Activated T-cell treated with anti-CD3 and anti-CD28 coated beads, Interleukin-2, amount 50 U/mL, for 24 hours (primary cell): ENCODE data around the gene ASB7.

ENCODE experiments used
- DNase-seq: peaks from one replicate; pipeline ENCODE4 v3.0.0-alpha.2; 2020
- H3K27ac Mint-ChIP-seq: 2 replicates; pipeline ENCODE4 v1.8.0; 2020; ENCODE audit warnings: mild to moderate bottlenecking, mixed read lengths
- H3K27me3 Mint-ChIP-seq: 2 replicates; pipeline ENCODE4 v1.8.0; 2020; ENCODE audit warnings: mixed read lengths
- H3K36me3 Mint-ChIP-seq: 2 replicates; pipeline ENCODE4 v1.8.0; 2020; ENCODE audit warnings: low read depth, mixed read lengths
- H3K4me1 Mint-ChIP-seq: 2 replicates; pipeline ENCODE4 v1.8.0; 2020; ENCODE audit warnings: low read depth, mixed read lengths
- H3K4me3 Mint-ChIP-seq: 2 replicates; pipeline ENCODE4 v1.8.0; 2020; ENCODE audit warnings: mild to moderate bottlenecking, moderate library complexity, mixed read lengths
- H3K9me3 Mint-ChIP-seq: 2 replicates; pipeline ENCODE4 v1.8.0; 2020; ENCODE audit warnings: mixed read lengths

Gene ASB7

DNA sequence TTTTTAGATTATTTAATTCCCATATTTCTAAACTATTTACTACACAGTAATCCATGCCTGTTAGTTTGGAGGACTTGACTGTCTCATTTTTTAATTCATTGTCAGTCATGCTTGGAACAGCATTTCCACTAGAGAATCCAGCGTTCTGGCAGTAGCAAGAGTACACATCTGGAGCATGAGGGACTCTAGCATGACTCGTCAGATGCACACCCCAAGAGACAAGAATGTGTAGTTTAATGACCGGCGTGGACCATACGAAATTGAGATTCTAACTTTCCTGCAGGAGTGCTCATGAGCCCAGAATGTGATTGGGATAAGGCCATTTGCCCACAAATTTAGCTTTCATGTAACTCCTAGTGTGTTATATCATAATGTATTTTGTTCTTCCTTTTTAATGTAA lies 48.9 kb downstream of the ASB7 start:
- Mint-ChIP-seq H3K27ac (no peak overlapping the region), H3K4me3 (no peak overlapping the region), H3K4me1 (no peaks in the 10 kb centered on the region), H3K27me3 (no peaks in the 10 kb centered on the region), H3K9me3 (no peaks in the 10 kb centered on the region), H3K36me3 (peaks cover 31% of the 10 kb centered on the region)
- no peak for DNase-seq

DNA sequence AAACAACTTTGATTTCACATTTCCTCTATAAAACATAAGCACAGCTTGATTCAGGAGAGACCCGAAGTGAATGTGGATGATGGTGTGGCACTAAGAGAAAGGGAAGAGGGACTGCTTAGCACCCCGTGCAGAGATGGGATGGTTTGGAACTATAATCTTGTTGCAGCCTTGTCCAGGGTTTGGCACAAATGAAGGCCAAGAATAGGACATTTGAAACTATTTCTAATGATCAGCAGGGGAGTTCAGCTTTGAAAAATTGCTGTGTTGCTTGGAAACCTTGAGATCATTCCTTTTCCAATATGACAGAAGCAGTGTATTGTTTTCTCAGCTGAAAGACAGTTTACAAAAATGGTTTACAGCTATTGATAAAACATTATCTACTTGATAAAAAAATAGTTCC lies 49.7 kb downstream of the ASB7 start:
- Mint-ChIP-seq H3K27ac (no peak overlapping the region), H3K4me3 (no peak overlapping the region), H3K27me3 (no peaks in the 10 kb centered on the region), H3K9me3 (no peaks in the 10 kb centered on the region), H3K4me1 (no peaks in the 10 kb centered on the region), H3K36me3 (peaks cover 31% of the 10 kb centered on the region)
- no peak for DNase-seq

- Mint-ChIP-seq H3K4me3 (no peak overlapping the region), H3K27ac (no peak overlapping the region), H3K27me3 (no peaks in the 10 kb centered on the region), H3K36me3 (peaks cover 26% of the 10 kb centered on the region), H3K4me1 (no peaks in the 10 kb centered on the region), H3K9me3 (no peaks in the 10 kb centered on the region)
- no peak for DNase-seq
These were observed 51.2 kb downstream of the ASB7 start for GRCh38 chr15:100653608-100654007.

DNA sequence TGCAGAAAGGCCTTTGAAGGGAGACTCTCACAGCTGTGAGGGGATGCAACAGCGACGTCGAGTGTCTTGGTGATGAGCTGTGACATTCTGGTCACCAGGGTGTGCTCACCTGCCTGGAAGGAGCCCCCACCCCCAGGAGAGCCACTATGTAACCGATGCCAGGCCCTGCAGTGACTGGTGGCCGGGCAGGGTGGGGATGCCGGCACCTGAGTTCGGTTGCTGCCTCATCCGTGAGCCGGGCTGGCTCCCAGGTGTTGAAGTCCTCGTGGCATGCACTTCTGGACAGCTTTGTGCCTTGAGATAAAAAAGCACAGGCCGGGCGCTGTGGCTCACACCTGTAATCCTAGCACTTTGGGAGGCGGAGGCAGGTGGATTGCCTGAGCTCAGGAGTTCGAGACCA lies 56.5 kb downstream of the ASB7 start:
- no peaks in the 10 kb centered on the region for H3K36me3 Mint-ChIP-seq
- H3K4me1 Mint-ChIP-seq: no peaks in the 10 kb centered on the region
- H3K9me3 Mint-ChIP-seq: no peaks in the 10 kb centered on the region
- DNase-seq: no peak
- peaks cover 4% of the 10 kb centered on the region for H3K27me3 Mint-ChIP-seq
- no peak overlapping the region for H3K4me3 Mint-ChIP-seq
- H3K27ac Mint-ChIP-seq: no peak overlapping the region

- no peak overlapping the region for H3K27ac Mint-ChIP-seq
- no peak overlapping the region for H3K4me3 Mint-ChIP-seq
- no peak for DNase-seq
- H3K27me3 Mint-ChIP-seq: peaks cover 10% of the 10 kb centered on the region
- no peaks in the 10 kb centered on the region for H3K4me1 Mint-ChIP-seq
- no peaks in the 10 kb centered on the region for H3K9me3 Mint-ChIP-seq
- H3K36me3 Mint-ChIP-seq: no peaks in the 10 kb centered on the region
These were observed 58.8 kb downstream of the ASB7 start for GRCh38 chr15:100661156-100661555.

DNA sequence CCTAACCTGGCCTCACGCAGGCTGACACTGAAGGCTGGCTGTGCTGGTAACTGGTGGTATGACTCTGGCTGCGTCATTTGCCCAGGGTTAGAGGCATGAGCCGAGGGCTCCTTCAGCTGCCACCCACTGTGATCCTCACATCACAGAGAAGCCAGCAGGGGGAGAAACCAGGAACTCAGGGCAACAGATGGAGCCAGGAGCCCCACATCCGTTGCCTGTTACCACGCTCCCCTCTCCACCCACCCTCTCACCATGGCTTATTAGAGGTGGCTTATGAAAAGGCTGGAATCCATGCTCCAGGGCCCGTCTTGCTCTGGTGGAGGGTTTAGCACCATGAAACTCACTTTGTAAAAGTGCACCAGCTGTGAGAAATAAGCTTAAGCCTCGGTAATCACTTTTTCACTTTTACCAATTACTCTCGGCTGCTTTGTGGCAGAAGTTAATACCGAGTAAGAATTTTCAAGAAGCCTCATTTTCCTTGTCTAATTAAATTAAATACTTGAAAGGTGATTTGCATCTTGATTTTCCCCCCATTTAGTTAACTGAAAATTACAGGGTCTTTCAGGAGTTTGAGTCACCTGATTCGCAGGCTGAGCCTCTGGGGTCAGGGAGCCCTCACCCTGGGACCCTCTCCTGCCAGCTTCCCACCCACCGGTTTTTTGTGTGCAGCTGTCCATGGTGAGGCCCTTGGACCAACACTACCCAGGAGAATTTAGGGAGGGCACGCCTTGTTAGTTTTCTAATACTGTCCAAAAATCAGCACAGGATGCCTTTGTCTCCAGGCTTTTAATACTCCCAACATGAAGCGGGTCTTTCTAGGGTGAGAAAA lies 60.9 kb downstream of the ASB7 start:
- no peaks in the 10 kb centered on the region for H3K9me3 Mint-ChIP-seq
- H3K27me3 Mint-ChIP-seq: peaks cover 10% of the 10 kb centered on the region

GRCh38 chr15:100663915-100664281 lies 61.5 kb downstream of the ASB7 start:
- no peak for DNase-seq
- H3K4me1 Mint-ChIP-seq: no peaks in the 10 kb centered on the region
- H3K27ac Mint-ChIP-seq: no peak overlapping the region
- no peak overlapping the region for H3K4me3 Mint-ChIP-seq
- peaks cover 10% of the 10 kb centered on the region for H3K27me3 Mint-ChIP-seq
- H3K9me3 Mint-ChIP-seq: no peaks in the 10 kb centered on the region
- H3K36me3 Mint-ChIP-seq: no peaks in the 10 kb centered on the region

More for the DNA sequence above, 60.9 kb downstream of the ASB7 start:
- Mint-ChIP-seq H3K36me3 (no peaks in the 10 kb centered on the region), H3K27ac (no peak overlapping the region), H3K4me1 (no peaks in the 10 kb centered on the region), H3K4me3 (no peak overlapping the region)
- DNase-seq: no peak

- no peaks in the 10 kb centered on the region for H3K9me3 Mint-ChIP-seq
- H3K27ac Mint-ChIP-seq: no peak overlapping the region
- H3K36me3 Mint-ChIP-seq: no peaks in the 10 kb centered on the region
- no peak for DNase-seq
- H3K27me3 Mint-ChIP-seq: peaks cover 13% of the 10 kb centered on the region
- no peak overlapping the region for H3K4me3 Mint-ChIP-seq
- H3K4me1 Mint-ChIP-seq: no peaks in the 10 kb centered on the region
These were observed 63.2 kb downstream of the ASB7 start for GRCh38 chr15:100665570-100665969.

DNA sequence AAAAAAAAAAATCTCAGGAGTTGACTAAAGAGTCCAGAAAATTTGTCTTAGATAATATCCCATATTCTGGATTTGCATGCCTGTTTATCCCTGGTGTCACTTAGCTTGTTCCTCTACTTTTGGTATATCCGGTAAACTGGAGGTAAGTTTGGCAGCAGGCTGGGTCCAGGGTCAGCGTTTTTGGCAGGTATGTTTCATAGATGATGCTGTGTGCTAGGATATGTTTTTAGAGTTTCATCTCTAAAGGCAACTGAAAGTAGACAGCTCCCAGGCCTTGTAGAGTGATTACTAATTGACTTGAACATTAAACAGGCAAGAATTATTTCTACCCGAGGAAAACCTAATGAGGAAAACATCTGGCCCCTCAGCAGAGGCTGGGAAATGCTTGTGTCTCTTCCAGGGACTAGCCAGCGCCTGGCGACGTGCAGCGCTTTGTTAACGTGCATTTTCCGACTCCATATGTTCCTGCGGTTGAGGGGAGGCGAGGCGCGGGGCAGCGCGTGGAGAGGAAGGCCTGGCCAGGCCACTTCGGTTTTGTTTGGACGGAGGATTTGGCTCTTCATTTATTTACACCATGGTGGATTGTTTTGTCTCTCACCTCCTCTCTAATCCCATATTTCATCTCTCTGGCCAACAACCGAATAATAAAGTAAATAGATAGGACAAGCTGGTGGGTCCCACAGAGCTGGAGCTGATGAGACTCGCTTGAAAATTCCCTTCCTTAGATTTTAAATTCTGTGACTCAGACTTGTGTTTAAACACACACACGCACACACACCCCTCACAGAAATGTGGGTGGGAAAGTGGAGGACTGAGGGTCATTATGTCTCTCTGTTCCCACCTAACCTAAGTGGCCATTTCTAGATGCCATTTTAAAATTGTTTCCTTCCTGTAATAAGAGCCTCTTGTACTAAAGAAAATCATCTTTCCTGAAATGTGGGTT lies 65.3 kb downstream of the ASB7 start:
- Mint-ChIP-seq H3K36me3 (no peaks in the 10 kb centered on the region), H3K9me3 (no peaks in the 10 kb centered on the region), H3K27me3 (peaks cover 13% of the 10 kb centered on the region), H3K4me3 (no peak overlapping the region), H3K4me1 (no peaks in the 10 kb centered on the region), H3K27ac (no peak overlapping the region)
- no peak for DNase-seq

GRCh38 chr15:100668348-100668745 lies 66.0 kb downstream of the ASB7 start:
- Mint-ChIP-seq H3K4me1 (no peaks in the 10 kb centered on the region), H3K9me3 (no peaks in the 10 kb centered on the region), H3K4me3 (no peak overlapping the region), H3K36me3 (no peaks in the 10 kb centered on the region), H3K27me3 (peaks cover 13% of the 10 kb centered on the region), H3K27ac (no peak overlapping the region)
- DNase-seq: no peak

- H3K27me3 Mint-ChIP-seq: peaks cover 7% of the 10 kb centered on the region
- no peak overlapping the region for H3K4me3 Mint-ChIP-seq
- H3K36me3 Mint-ChIP-seq: no peaks in the 10 kb centered on the region
- H3K27ac Mint-ChIP-seq: no peak overlapping the region
- no peaks in the 10 kb centered on the region for H3K9me3 Mint-ChIP-seq
- no peaks in the 10 kb centered on the region for H3K4me1 Mint-ChIP-seq
- DNase-seq: no peak
These were observed 66.9 kb downstream of the ASB7 start for GRCh38 chr15:100669260-100669659.

- H3K4me3 Mint-ChIP-seq: no peak overlapping the region
- no peak for DNase-seq
- peaks cover 4% of the 10 kb centered on the region for H3K27me3 Mint-ChIP-seq
- no peaks in the 10 kb centered on the region for H3K9me3 Mint-ChIP-seq
- no peaks in the 10 kb centered on the region for H3K4me1 Mint-ChIP-seq
- no peak overlapping the region for H3K27ac Mint-ChIP-seq
- no peaks in the 10 kb centered on the region for H3K36me3 Mint-ChIP-seq
These were observed 68.2 kb downstream of the ASB7 start for GRCh38 chr15:100670505-100671021.

- Mint-ChIP-seq H3K9me3 (no peaks in the 10 kb centered on the region), H3K4me3 (no peak overlapping the region), H3K36me3 (no peaks in the 10 kb centered on the region), H3K27ac (no peak overlapping the region), H3K4me1 (no peaks in the 10 kb centered on the region), H3K27me3 (peaks cover 3% of the 10 kb centered on the region)
- no peak for DNase-seq
These were observed 68.8 kb downstream of the ASB7 start for GRCh38 chr15:100671124-100671680.

DNA sequence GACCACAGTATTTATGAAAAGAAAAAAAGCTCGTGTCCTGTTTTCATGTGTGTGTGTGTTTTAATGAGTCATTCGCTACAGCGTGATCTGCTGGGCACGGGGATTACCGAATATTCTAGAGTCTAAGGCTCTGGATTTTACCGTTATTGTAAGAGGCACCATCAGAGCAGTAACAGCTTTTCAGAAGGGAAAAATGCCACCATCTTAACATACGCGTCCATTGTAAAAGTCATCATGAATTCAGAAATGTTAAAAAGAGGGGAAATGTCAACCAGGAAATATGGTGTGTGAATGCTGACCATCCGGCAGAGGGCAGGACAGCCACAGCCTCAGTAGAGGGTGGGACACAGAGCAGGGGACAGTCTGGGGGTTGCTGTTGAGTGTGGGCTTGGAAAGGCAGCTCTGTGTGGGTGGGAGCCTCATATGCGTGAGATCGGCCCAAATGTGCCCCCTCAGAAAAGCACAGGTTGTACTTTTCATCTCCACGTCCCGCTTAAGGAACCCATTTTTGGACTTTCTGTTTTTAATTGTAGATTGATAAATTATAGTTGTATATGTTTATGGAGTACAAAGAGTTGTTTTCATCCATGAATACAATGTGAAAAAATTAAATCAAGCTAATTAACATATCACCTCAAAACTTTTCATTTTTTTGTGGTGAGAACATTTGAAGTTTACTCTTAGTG lies 69.6 kb downstream of the ASB7 start:
- Mint-ChIP-seq H3K36me3 (no peaks in the 10 kb centered on the region), H3K27me3 (peaks cover 7% of the 10 kb centered on the region)
- DNase-seq: no peak

More for the DNA sequence above, 69.6 kb downstream of the ASB7 start:
- Mint-ChIP-seq H3K27ac (no peak overlapping the region), H3K4me3 (no peak overlapping the region), H3K4me1 (no peaks in the 10 kb centered on the region), H3K9me3 (no peaks in the 10 kb centered on the region)
